Trophoblast cell (in vitro differentiated cells and primary cell): ENCODE measurements around the gene PPP1R9B.
A peak's percentile ranks its signal among the peaks of the same experiment; 100 is the strongest.

Source experiments
- DNase-seq, 2 donors: peaks; one replicate each; pipeline ENCODE4 v3.0.0-alpha.2; 2016
- H2AFZ ChIP-seq: 2 replicates; pipeline ENCODE4 v1.6.1; 2013; ENCODE audit warnings: low read length, moderate library complexity, mild to moderate bottlenecking; ENCODE audit not compliant: insufficient read depth, poor library complexity
- H2AK5ac ChIP-seq: 2 replicates; pipeline ENCODE4 v1.6.1; 2013; ENCODE audit warnings: mild to moderate bottlenecking, low read length
- H2BK120ac ChIP-seq: 2 replicates; pipeline ENCODE4 v1.6.1; 2013; ENCODE audit warnings: low read length, mild to moderate bottlenecking, moderate library complexity; ENCODE audit not compliant: insufficient read depth, poor library complexity
- H2BK12ac ChIP-seq: 2 replicates; pipeline ENCODE4 v1.6.1; 2013; ENCODE audit warnings: mild to moderate bottlenecking, low read length, moderate library complexity
- H2BK5ac ChIP-seq: 2 replicates; pipeline ENCODE4 v1.6.1; 2013; ENCODE audit warnings: low read length, low read depth, moderate library complexity, mild to moderate bottlenecking; ENCODE audit not compliant: poor library complexity
- H3K14ac ChIP-seq: 2 replicates; pipeline ENCODE4 v1.6.1; 2013; ENCODE audit warnings: mild to moderate bottlenecking, low read length
- H3K18ac ChIP-seq: 2 replicates; pipeline ENCODE4 v1.6.1; 2013; ENCODE audit warnings: mild to moderate bottlenecking, low read length
- H3K23ac ChIP-seq: 2 replicates; pipeline ENCODE4 v1.6.1; 2013; ENCODE audit warnings: low read length
- H3K27ac ChIP-seq: 2 replicates; pipeline ENCODE4 v1.5.1; 2013; ENCODE audit warnings: low read depth, mild to moderate bottlenecking, inconsistent platforms, low read length, moderate library complexity
- H3K27me3 ChIP-seq: 2 replicates; pipeline ENCODE4 v1.6.1; 2013; ENCODE audit warnings: inconsistent platforms, mild to moderate bottlenecking, low read length, moderate library complexity; ENCODE audit not compliant: insufficient read depth
- H3K36me3 ChIP-seq, 2 experiments: 1 replicate in 1 of 2; 2 replicates in 1 of 2; pipeline ENCODE4 v1.6.1; 2013; ENCODE audit warnings: low read length in 2 of 2, mild to moderate bottlenecking in 2 of 2, moderate library complexity in 1 of 2; ENCODE audit not compliant: insufficient read depth in 2 of 2, control insufficient read depth in 1 of 2
- H3K4ac ChIP-seq: 2 replicates; pipeline ENCODE4 v1.6.1; 2013; ENCODE audit warnings: low read depth, mild to moderate bottlenecking, low read length, moderate library complexity
- H3K4me1 ChIP-seq, 2 experiments: 1 replicate in 1 of 2; 2 replicates in 1 of 2; pipeline ENCODE4 v1.6.1; 2013; ENCODE audit warnings: low read length in 2 of 2, mild to moderate bottlenecking in 2 of 2, moderate library complexity in 1 of 2; ENCODE audit not compliant: insufficient read depth in 2 of 2, control insufficient read depth in 1 of 2
- H3K4me2 ChIP-seq: 2 replicates; pipeline ENCODE4 v1.6.1; 2013; ENCODE audit warnings: inconsistent platforms, mild to moderate bottlenecking, low read length, moderate library complexity
- H3K4me3 ChIP-seq: 2 replicates; pipeline ENCODE4 v1.5.1; 2013; ENCODE audit warnings: mild to moderate bottlenecking, low read depth, low read length, inconsistent platforms
- H3K79me1 ChIP-seq: one replicate; pipeline ENCODE4 v1.6.1; 2013; ENCODE audit warnings: low read length
- H3K79me2 ChIP-seq: 2 replicates; pipeline ENCODE4 v1.6.1; 2013; ENCODE audit warnings: low read length, mild to moderate bottlenecking; ENCODE audit not compliant: control insufficient read depth, insufficient read depth, poor library complexity
- H3K9ac ChIP-seq: 2 replicates; pipeline ENCODE4 v1.6.1; 2013; ENCODE audit warnings: mild to moderate bottlenecking, low read length
- H3K9me3 ChIP-seq: 2 replicates; pipeline ENCODE4 v1.6.1; 2013; ENCODE audit warnings: low read depth, mild to moderate bottlenecking, control low read depth, inconsistent platforms, low read length; ENCODE audit not compliant: insufficient read depth
- H4K12ac ChIP-seq: 2 replicates; pipeline ENCODE4 v1.6.1; 2013; ENCODE audit warnings: low read depth, mild to moderate bottlenecking, low read length, moderate library complexity
- H4K8ac ChIP-seq: 2 replicates; pipeline ENCODE4 v1.6.1; 2013; ENCODE audit warnings: low read depth, mild to moderate bottlenecking, low read length, moderate library complexity
- H4K91ac ChIP-seq: one replicate; pipeline ENCODE4 v1.6.1; 2013; ENCODE audit warnings: low read depth, mild to moderate bottlenecking, low read length, moderate library complexity
- WGBS: extraction: QIAGEN DNeasy Blood & Tissue Kit; methylation state at CpG from one replicate; pipeline ENCODE4 v1.1.7; 2013; ENCODE audit warnings: missing lambda C conversion rate; ENCODE audit not compliant: insufficient read length, insufficient coverage; ENCODE audit errors: extremely low coverage; 5-methylcytosine and 5-hydroxymethylcytosine counted together

PPP1R9B gene

DNA sequence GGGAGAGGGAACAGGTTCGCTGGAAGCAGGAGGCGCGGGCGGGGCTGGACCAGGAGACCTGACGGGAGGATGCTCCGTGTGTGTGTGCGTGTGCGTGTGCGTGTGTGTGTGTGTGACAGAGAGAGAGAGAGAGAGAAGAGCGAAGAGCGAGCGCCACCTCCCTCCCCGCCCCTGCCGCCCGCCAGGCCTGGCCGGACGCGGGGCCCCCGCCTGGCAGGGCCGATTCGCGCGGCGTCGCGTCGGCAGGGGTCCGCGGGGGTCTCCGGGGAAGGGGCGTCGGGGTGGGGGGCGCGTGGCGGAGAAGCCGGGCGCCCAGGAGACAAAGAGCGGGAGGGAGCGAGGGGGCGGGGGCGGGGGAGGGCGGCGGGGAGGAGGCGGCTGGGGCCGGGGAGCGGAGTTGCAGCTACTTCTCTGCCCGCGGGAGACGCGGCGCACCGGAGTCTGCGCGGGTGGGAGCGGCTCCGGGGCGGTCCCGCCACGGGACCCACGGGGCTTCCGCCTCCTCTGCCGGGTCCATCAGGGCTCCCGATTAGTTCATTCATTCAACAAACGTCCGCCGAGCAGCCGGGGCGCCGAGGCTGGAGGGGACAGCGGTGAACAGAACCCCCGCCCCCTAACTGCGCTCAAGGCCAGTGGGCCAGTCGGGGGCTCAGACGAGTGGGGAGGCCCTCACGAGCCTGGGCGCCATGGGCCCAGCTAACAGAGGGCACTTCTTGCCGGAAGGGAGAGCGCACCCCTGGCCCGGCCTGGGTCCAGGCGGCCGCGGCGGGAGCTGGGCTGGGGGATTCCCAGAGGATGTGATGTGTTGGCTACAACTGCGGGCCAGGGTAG lies 20.5 kb downstream of the PPP1R9B start, which contains the start of gene SAMD14:
Gene SAMD14, minus strand, starts transcription at position 433 of the 831 bp plus-strand sequence. CDS start 5,201 bp downstream, outside the sequence.
- peak within 1 kb of the TSS; percentile 15 for H2BK5ac ChIP-seq
- WGBS: no CpG with 5 or more reads among the region's 84 CpGs
- H2AK5ac ChIP-seq: peak within 1 kb of the TSS; percentile 77
- H2AFZ ChIP-seq: peak within 1 kb of the TSS; percentile 78
- peaks cover 31 to 39% of the 10 kb centered on the region in 2 experiments for H3K4me1 ChIP-seq
- H2BK12ac ChIP-seq: peak within 1 kb of the TSS; percentile 79
- H3K27ac ChIP-seq: peak within 1 kb of the TSS; percentile 60
- no peak for DNase-seq
- peak within 1 kb of the TSS; percentile 87 for H4K91ac ChIP-seq
- H3K36me3 ChIP-seq: peaks cover 7 to 9% of the 10 kb centered on the region in 2 experiments
- peaks cover 2% of the 10 kb centered on the region for H3K79me2 ChIP-seq
- no peak within 1 kb of the TSS for H3K23ac ChIP-seq
- peak within 1 kb of the TSS; percentile 86 for H3K14ac ChIP-seq
- H3K79me1 ChIP-seq: peaks cover 14% of the 10 kb centered on the region
- H3K4ac ChIP-seq: peak within 1 kb of the TSS; percentile 41
- H3K9me3 ChIP-seq: peaks cover 3% of the 10 kb centered on the region
- no peak within 1 kb of the TSS for H3K9ac ChIP-seq
- peak within 1 kb of the TSS; percentile 73 for H3K4me3 ChIP-seq
- peak within 1 kb of the TSS; percentile 88 for H4K8ac ChIP-seq
- H3K18ac ChIP-seq: peak within 1 kb of the TSS; percentile 86
- peak within 1 kb of the TSS; percentile 92 for H3K4me2 ChIP-seq
- H2BK120ac ChIP-seq: peak within 1 kb of the TSS; percentile 83
- no peaks in the 10 kb centered on the region for H3K27me3 ChIP-seq
- peak within 1 kb of the TSS; percentile 70 for H4K12ac ChIP-seq

GRCh38 chr17:50129353-50129727 lies 21.1 kb downstream of the PPP1R9B start:
- Histone ChIP-seq H2AK5ac (no peak overlapping the region), H3K4me3 (peak overlapping the region; percentile 73), H2BK5ac (no peak overlapping the region), H3K14ac (peak overlapping the region; percentile 69), H3K4ac (no peak overlapping the region), H3K18ac (peak overlapping the region; percentile 76), H3K27me3 (no peaks in the 10 kb centered on the region), H2AFZ (peak overlapping the region; percentile 56), H2BK120ac (peak overlapping the region; percentile 65), H3K4me1 (peaks cover 31 to 37% of the 10 kb centered on the region in 2 experiments), H3K4me2 (peak overlapping the region; percentile 64), H4K91ac (peak overlapping the region; percentile 87), H3K27ac (no peak overlapping the region), H2BK12ac (no peak overlapping the region), H3K36me3 (peaks cover 1 to 3% of the 10 kb centered on the region in 2 experiments), H3K23ac (no peak overlapping the region), H4K12ac (no peak overlapping the region), H4K8ac (peak overlapping the region; percentile 59), H3K9ac (no peak overlapping the region), H3K79me2 (peaks cover 2% of the 10 kb centered on the region), H3K79me1 (peaks cover 14% of the 10 kb centered on the region), H3K9me3 (peaks cover 3% of the 10 kb centered on the region)
- DNase-seq: no peak
- no CpG with 5 or more reads among the region's 31 CpGs for WGBS

DNA sequence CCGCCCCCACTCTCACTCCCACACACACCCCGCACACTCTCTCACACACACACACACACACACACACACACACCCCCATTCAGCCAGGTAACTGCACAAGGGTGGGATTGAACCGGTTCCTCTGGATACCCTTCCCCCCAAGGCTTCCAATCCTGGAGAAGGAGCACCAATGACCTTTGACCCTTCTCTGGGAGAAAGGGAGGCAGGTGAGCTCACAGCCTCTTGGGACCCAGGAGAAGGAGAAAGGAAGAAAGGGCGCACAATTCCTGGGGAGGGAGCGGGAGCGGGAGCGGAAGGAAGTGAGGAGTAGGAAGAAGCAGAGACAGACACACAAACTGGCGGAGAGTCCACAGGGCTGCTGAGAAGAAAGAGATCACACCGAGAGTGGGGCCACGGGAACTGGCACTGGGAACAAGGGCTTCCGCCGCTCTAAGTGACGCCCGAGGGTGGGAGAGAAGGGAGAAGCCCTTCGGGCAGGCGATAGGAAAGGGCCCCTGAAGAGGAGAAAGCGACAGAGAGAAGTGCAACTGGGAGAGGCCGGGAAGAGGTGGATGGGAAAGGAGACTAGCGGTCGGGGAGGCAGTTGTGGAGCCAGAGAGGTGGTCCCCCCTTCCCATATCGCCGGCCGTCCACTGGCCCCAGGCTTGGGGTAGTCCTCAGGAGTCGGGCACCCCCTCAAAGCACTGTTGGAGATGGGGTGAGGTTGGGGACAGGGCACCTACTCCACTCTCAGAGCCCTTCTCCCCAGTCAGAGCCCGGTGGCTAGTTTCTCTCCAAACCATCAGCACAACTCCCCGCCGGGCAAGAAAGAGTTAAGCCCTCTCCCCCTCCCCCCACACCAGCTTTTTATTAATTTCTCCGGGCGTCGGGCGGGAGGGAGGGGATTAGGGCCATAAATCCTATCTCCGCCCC lies 21.8 kb downstream of the PPP1R9B start:
- Histone ChIP-seq H4K91ac (peak overlapping the region; percentile 87), H3K14ac (peak overlapping the region; percentile 43), H3K23ac (no peak overlapping the region), H4K12ac (peak overlapping the region; percentile 2), H3K4me1 (peaks cover 36 to 37% of the 10 kb centered on the region in 2 experiments), H3K36me3 (no peaks in the 10 kb centered on the region), H2BK12ac (peak overlapping the region; percentile 76), H3K27ac (peak overlapping the region; percentile 60), H3K9ac (peak overlapping the region; percentile 17), H2BK120ac (peak overlapping the region; percentile 83), H3K18ac (peak overlapping the region; percentile 80), H3K79me2 (peaks cover 2% of the 10 kb centered on the region), H3K4ac (peak overlapping the region; percentile 3), H3K79me1 (peaks cover 15% of the 10 kb centered on the region), H4K8ac (peak overlapping the region; percentile 52), H3K4me3 (peak overlapping the region; percentile 73), H3K27me3 (no peaks in the 10 kb centered on the region), H2AFZ (peak overlapping the region; percentile 2), H3K9me3 (peaks cover 3% of the 10 kb centered on the region), H2BK5ac (peak overlapping the region; percentile 15), H2AK5ac (peak overlapping the region; percentile 17), H3K4me2 (peak overlapping the region; percentile 64)
- no peak for DNase-seq
- WGBS: no CpG with 5 or more reads among the region's 32 CpGs

DNA sequence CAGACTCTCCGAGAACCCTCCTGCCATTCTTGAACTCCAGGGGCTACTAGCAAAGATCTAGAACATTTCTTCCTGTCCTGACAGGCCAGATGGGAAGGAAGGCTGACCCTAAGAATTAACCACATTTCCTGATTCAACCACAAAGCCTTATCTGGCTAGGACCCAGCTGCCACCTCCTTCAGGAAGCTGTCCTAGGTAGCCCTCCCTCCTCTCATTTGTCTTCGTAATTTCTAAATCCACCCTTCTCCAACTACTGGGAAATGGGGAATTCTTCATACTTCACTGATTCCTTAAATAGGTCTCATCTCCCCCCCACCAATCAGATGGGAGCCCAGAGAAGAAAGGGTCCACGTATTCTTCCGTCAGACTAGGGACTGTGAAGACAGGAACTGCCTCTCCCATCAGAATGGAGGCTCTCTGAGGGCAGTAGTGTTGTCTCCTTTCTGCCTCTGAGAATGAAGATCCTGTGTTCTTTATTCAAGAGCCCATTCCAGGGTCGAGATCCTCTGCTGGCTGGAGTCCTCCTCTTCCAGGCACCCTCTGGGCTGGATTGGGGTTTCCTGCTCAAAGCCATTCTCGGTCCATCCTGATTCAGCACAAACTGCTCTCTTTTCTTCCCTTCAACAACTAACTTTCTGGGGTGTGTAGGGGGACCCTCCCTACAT lies 22.6 kb downstream of the PPP1R9B start:
- Histone ChIP-seq H2BK120ac (peak overlapping the region; percentile 57), H3K36me3 (no peaks in the 10 kb centered on the region), H3K27ac (peak overlapping the region; percentile 21), H3K4ac (peak overlapping the region; percentile 50), H3K18ac (peak overlapping the region; percentile 72), H2BK12ac (peak overlapping the region; percentile 48), H3K9ac (no peak overlapping the region), H2BK5ac (no peak overlapping the region), H4K12ac (no peak overlapping the region), H3K27me3 (no peaks in the 10 kb centered on the region), H3K79me2 (peaks cover 2% of the 10 kb centered on the region), H4K8ac (peak overlapping the region; percentile 42), H3K4me1 (peaks cover 36 to 37% of the 10 kb centered on the region in 2 experiments), H3K9me3 (peaks cover 3% of the 10 kb centered on the region), H3K4me3 (no peak overlapping the region), H3K23ac (no peak overlapping the region), H3K79me1 (peaks cover 20% of the 10 kb centered on the region), H4K91ac (peak overlapping the region; percentile 73), H3K14ac (peak overlapping the region; percentile 49), H2AK5ac (peak overlapping the region; percentile 32), H2AFZ (no peak overlapping the region), H3K4me2 (no peak overlapping the region)
- no CpG with 5 or more reads among the region's 6 CpGs for WGBS
- no peak for DNase-seq
